ENCODE measurements around the gene ANKRD17. TPM values are rescaled to one million over a fixed set of nuclear protein-coding genes. Genes with fewer than 3 reads are reported as not detected.

The ANKRD17 gene
- total and polyA plus RNA-seq, 9 of the 15 experiments (the other 6 are each of a cell fraction or from before 2014, with no cell fraction given): 25.5 to 86.9 (median 52.2) TPM

DNA sequence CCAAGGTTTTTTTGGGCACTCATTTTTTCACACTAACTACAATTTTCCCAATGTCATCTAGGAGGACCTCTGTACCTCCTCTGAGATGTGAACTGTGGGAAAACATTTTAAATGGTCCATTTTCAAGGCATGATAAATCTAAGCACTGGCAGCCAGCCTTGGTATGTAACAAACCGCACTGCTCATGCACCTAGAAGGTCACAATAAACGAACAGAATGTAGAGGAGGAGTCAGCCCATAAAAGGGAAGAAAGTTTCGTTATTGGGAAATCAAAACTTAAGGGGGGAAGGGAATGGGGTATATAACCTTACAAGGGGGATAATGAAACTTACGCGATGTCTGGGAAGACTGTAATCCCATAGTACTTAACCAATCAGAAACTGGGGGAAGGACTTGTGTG is 205.5 kb downstream of the ANKRD17 start (continued):
- TF ChIP-seq NR1H2 (CRISPR knock-in tag; IDR thresholded peaks at IDR 0.05) (no peak), NFATC3 (IDR thresholded peaks at IDR 0.05) (no peak)

DNA sequence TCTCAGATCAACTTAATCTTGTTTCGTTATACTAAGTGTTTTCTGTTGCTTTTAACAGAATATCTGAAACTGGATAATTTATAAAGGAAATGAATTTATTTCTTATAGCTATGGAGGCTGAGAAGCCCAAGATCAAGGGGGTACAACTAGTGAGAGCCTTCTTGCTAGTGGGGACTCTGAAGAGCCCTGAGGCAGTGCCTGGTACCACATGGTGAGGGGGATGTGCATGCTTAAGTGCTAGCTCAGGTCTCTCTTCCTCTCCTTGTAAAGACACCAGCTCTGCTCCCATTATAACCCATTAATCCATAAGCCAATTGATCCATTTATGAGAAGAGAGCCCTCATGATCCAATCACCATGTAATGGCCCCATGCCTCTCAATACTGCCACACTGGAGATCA is 207.0 kb downstream of the ANKRD17 start:
- FAIRE-seq: no peak
- H3K9ac ChIP-seq (ENCODE audit: insufficient read depth in 1 of 2, low read depth in 2 of 2, low read length in 2 of 2): no peak overlapping the region
- DNase-seq (ENCODE audit: extremely low read depth in 1 of 4, low spot score in 3 of 4): no peak
- H3K27me3 ChIP-seq (ENCODE audit: control insufficient read depth in 2 of 2, insufficient read depth in 2 of 2, low read length in 2 of 2): no peaks in the 10 kb centered on the region
- WGBS (ENCODE audit: insufficient coverage, low coverage, missing lambda C conversion rate): no CpG with 5 or more reads among the region's 1 CpG
- H3K36me3 ChIP-seq (ENCODE audit: control insufficient read depth, insufficient read depth, low read length): peaks cover 20% of the 10 kb centered on the region; the same call in 2 of the 3 replicates
- H3K4me2 ChIP-seq (ENCODE audit: insufficient read depth, low read length): no peak overlapping the region
- no peak overlapping the region for H3K4me3 ChIP-seq
- H3K9me3 ChIP-seq (replicated peaks; ENCODE audit: control insufficient read depth, insufficient read depth, low read depth, low read length): no peaks in the 10 kb centered on the region
- POLR2A ChIA-PET: no interaction called here
- ATAC-seq: no peak
- H3K27ac ChIP-seq (ENCODE audit: extremely low read depth, low read depth, low read length): no peak overlapping the region
- no peaks in the 10 kb centered on the region for H3K9me1 ChIP-seq (ENCODE audit: control insufficient read depth, insufficient read depth, low read length)
- intact Hi-C loops (cut with micrococcal nuclease): no loop called here
- H3K79me2 ChIP-seq (ENCODE audit: control insufficient read depth, insufficient read depth, low read length): no peaks in the 10 kb centered on the region
- H2AFZ ChIP-seq (ENCODE audit: low read depth, low read length): no peak overlapping the region
- no peaks in the 10 kb centered on the region for H4K20me1 ChIP-seq (replicated peaks; ENCODE audit: control insufficient read depth, insufficient read depth, low read length)
- in situ Hi-C loops (cut with MboI): no loop called here
- no TSS peak for BruUV-seq (replicated peaks)
- CTCF ChIA-PET (ENCODE audit: low intra/inter-chr PET ratio): no interaction called here
- H3K4me1 ChIP-seq (replicated peaks in 1 of 2; ENCODE audit: control insufficient read depth in 2 of 2, insufficient read depth in 2 of 2, low read length in 2 of 2): no peaks in the 10 kb centered on the region
- TF ChIP-seq IFI16 (CRISPR knock-in tag; IDR thresholded peaks at IDR 0.05): no peak
- TF ChIP-seq, protein P1, sequence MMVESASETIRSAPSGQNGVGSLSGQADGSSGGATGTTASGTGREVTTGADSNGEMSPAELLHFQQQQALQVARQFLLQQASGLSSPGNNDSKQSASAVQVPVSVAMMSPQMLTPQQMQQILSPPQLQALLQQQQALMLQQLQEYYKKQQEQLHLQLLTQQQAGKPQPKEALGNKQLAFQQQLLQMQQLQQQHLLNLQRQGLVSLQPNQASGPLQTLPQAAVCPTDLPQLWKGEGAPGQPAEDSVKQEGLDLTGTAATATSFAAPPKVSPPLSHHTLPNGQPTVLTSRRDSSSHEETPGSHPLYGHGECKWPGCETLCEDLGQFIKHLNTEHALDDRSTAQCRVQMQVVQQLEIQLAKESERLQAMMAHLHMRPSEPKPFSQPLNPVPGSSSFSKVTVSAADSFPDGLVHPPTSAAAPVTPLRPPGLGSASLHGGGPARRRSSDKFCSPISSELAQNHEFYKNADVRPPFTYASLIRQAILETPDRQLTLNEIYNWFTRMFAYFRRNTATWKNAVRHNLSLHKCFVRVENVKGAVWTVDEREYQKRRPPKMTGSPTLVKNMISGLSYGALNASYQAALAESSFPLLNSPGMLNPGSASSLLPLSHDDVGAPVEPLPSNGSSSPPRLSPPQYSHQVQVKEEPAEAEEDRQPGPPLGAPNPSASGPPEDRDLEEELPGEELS (CRISPR knock-in tag; IDR thresholded peaks at IDR 0.05; ENCODE audit: borderline replicate concordance): no peak
- TF ChIP-seq, protein P2, sequence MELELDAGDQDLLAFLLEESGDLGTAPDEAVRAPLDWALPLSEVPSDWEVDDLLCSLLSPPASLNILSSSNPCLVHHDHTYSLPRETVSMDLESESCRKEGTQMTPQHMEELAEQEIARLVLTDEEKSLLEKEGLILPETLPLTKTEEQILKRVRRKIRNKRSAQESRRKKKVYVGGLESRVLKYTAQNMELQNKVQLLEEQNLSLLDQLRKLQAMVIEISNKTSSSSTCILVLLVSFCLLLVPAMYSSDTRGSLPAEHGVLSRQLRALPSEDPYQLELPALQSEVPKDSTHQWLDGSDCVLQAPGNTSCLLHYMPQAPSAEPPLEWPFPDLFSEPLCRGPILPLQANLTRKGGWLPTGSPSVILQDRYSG (tag; conservative IDR thresholded peaks at IDR 0.05; ENCODE audit: low read depth): no peak
- TF ChIP-seq ZNF77 (CRISPR knock-in tag; IDR thresholded peaks at IDR 0.05): no peak
- TF ChIP-seq HNRNPK (IDR thresholded peaks at IDR 0.05; ENCODE audit: low read depth, low read length, poor library complexity, severe bottlenecking): no peak
